Stimulated activated CD8-positive, alpha-beta memory T cell treated with anti-CD3 and anti-CD28 coated beads, Interleukin-7, amount 100 ng/mL, for 24 hours (primary cell): ENCODE measurements around the gene PPP2R5E.

Source experiments
- DNase-seq: peaks from one replicate; pipeline ENCODE4 v3.0.0-alpha.2; 2020; ENCODE audit warnings: low read depth

PPP2R5E gene

DNA sequence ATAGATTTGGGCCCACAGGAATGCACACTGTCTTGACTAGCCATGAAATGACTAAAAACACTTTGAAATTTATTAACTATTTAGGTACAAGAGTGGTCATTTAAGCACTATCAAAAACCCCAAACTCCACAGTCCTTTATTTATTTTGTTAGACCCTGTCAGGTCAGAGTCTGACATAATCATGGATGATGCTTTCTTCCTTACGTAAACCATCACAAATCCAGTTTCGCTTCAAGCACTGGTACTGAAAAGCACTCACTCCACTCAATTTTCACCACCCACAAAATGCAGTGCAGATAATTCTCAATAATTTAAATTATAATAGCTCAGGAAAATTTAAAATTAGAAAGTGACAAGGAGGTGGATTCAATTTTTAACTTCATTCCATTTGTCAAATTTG is 25.8 kb downstream of the PPP2R5E start:
- DNase-seq = no peak

DNA sequence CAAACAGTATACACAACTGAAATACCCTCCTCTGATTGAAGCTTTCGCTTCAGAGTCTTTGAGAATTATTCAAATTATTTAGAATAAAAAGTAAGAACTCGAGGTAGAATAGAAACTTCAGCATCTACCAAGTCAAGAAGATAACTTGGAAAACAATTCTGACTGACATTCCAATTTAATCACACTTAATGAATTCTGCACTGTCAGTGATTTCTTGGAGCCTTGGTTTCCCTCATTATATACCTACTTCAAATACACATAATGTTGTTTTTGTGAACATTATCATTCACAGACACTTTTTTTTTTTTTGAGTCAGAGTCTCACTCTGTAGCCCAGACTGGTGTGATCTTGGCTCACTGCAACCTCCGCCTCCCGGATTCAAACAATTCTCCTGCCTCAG is 27.9 kb downstream of the PPP2R5E start:
- DNase-seq = no peak

DNA sequence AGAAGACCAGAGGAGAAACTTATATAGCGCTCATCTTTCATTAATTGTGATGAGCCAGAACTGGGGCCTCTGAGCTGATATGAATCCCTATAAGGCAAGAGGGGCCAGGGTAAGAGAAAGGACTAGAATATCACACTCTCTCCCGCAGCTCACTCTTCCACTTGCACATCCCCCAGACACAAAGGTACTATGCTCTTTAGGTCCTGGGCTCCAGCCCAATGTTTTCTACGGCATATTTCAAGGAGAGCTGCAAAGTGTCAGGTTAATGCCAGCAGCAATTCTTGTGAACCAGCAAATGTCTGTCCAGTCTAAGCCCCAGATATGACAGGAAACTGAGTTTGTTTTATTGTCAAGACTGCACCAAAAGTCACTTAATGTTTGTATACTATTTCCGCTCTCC is 29.4 kb downstream of the PPP2R5E start:
- no peak for DNase-seq

DNA sequence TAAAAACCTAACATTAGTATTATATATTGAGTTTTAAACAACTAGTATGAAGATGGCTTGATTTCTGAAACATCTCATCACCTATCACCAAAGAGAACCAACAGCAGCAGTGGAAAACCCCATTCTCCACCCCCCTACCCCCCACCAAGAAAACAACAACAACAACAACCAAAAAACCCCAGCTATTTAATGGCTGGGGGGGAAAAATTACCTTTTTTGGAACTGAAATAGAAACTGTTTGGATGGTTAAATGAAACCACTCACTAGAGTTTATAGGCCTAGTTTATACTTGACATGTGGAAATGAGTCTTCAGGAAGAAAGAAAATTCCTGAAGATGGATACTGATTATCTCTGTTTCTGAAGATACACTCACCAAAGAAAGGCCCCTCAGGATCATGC is 30.3 kb downstream of the PPP2R5E start:
- no peak for DNase-seq

DNA sequence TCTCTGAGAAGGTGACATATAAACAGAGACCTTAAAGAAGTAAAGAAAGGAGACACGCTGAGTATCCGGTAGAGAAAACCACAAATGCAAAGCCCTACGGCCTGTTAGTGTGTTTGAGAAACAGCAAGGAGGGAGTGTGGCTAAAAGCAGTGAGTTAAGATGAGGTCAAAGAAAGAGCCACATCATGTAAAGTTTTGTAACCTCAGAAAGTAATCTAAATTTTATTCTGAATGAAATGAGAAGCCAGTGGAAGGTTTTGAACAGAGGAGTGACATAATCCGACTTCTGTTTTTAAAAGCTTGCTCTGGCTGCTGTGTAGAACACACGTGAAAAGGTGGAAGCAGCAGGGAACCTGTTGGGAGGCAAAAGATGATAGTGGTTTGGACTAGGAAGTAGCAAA is 32.6 kb downstream of the PPP2R5E start:
- DNase-seq = no peak

DNA sequence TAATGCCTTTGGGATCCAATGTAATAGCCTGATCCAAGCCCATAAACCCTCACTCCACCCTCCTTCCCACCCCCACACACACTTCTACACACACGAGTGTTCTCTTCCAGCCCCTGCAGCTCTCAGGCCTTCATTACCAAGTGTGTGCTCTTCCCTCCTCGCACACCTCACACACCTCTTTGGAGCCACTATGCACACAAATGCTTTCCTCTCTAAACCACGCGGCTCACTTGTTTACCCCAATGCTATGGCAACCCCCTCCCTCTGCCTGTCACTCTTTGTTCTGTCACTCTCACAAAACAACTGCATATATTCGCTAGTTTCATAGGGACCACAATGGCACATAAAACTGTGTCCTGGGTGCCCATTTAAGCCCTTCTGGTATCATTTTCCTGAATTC is 35.1 kb downstream of the PPP2R5E start:
- DNase-seq = no peak

DNA sequence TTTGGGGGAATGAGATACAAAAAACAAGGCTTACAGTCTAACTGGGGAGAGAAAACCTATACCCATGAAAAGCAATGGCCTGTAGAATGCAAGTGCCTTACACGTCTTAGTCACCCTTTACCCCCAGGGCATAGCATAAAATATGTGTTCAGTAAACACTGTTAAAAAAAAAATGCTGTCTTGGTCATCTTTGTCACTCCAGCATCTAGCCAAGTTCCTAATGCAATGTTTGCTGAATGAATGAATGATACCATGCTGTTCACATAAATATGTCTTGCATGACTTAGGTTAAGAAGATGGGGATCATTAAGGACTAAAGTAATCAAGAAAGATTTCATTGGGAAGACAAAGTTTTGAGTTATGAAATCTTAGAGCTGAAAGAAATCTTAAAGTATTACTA is 38.5 kb downstream of the PPP2R5E start:
- no peak for DNase-seq

DNA sequence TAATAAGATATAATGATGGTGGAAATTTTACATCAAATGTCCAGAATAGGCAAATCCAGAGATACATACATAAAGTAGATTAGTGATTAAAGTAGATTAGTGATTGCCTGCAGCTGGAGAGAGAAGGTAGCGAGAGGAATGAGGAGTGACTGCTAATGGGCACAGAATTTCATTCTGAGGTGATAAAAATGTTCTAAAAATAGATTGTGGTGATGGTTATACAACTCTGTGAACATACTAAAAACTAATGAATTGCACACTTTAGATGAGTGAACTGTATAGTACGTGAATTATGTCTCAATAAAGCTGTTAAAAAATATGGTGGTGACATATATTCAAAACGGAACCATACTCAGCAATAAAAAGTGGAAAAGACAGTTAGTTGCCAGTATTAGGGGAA is 41.7 kb downstream of the PPP2R5E start:
- DNase-seq = no peak

DNA sequence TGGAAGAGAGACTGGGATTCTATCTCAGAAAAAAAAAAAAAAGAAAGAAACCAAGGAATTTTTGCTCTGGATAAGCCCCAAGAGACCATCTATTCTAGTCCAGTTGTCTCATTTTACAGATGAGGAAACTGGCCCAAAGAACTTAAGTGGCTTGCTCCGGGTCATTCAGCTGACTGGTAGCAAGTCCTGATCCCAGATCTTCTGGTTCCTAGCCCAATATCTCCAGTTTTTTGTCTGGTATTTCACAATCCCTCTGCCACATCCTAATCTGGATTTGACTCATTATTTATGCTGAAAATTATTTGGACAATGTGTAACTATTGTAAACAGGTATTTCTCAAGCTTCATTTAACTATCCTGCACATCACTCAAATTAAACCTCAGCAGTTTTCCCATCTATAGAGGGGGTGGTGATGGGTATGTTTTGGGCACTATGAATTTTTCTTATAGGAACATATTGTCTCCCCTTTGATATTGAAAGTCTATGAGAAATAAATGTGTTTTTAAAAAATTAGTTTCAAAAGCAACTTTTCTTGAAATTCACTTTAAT is 43.4 kb downstream of the PPP2R5E start:
- no peak for DNase-seq

DNA sequence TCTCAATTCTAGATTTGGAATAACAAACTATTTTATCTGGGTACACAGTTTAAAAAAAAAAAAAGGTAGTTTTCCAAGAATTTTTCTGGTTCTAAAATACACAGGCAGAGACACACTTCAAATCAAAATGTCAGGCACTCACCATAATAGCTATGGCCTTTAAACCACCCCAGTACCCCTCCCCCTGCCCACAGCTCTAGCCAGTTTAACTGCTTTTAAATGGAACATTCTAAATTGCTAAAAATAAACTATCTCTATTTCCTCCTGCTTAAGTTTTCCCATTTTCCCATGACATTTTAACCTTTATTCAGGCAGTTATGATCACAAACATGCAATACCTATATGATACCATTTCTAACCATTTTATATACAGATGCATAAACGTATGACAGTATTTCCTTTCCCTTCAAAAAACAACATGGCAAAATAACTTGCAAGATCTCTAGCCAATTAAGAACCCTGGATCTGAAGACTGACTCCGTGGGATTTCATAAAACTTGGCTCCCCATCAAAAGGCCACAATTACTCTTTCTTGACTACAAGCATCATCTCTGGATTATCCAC is 46.3 kb downstream of the PPP2R5E start:
- no peak for DNase-seq

DNA sequence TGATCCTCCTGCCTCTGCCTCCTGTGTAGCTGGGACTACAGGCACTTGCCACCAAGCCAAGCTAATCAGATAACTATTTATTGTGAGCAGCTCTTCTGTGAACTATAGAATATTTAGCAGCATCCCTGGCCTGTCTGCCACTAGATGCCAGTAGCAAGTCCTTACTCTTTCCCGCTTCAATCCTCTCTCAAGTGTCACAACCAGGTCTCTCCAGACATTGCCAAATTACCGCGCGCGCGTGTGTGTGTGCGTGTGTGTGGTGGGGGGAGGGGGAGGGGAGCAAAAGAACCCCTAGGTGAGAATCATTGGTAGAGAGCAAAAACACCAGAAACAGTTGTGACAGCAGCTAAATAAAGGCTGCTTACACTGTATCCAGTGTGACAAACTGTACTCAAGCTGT is 49.9 kb downstream of the PPP2R5E start:
- DNase-seq = no peak

DNA sequence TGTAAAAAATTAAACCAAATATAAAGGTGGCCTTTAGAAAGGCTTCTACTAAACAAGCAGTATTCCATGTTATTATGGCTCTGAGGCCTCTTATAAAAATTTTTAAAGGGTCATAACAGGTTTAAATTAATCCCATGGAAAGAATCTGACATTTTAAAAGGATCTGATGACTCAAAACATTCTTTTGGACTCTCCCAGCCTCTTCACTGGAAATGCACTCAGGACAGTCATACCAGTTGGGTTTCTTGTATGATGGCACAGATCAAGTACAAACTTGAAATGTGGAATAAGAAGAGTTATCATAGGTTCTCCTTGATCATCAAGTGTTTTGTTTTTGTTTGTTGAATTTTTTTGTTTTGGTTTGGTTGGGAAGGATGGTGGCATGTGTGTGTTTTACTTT is 50.8 kb downstream of the PPP2R5E start:
- DNase-seq = no peak

DNA sequence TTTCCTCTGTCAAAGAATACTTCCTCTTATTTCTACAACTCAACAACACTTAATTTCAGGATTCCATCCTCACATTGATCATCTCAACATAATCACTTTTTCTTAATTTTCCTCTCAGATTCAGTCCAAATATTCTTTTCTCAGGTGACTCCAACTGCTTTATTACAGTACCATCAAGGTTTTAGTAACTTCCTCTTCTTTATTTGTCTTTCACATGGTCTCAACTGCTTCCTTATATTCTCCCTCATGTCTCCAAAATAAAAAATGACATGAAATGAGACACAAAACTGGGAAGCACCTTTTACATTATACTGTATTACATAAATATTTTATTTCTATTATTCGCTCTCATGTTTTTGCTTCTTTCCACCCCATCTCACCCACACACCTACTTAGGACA is 55.5 kb downstream of the PPP2R5E start:
- no peak for DNase-seq

DNA sequence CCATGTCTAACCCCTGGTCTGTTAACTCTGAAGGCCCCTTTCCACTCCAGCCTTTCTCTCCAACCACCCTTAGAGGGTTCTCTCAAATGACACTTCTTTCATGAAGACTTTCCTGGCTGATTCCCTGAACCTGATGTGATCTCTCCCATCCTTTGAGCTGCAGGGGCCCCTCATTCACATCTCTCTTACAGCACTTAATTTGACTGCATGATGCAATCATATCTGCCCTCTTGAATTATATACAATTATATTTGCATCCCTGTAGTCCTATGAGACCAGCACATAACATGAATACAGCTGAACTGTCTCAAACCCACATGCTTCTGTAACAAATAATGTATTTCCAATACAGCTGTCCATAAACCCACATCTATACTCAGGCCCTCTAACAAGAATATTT is 56.4 kb downstream of the PPP2R5E start:
- DNase-seq = no peak

DNA sequence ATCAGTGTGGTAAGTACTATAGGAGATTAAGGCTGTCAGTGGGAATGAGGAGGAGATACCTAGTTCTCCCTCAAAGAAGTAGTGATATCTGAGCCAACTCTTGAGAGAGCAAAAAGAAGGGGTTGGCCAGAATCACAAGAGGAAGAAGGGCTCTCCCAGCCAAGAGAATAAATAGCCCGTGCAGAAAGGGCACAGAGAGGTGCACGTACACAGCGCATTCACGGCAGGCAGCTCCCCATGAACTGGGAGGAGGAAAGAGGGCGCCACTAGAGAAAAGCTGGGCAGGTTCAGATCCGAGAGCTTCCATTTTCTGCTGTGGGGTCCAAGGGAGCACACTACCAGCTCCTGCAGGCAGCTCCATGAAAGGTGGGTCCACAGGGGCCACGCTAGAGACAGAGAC is 59.9 kb downstream of the PPP2R5E start:
- no peak for DNase-seq

DNA sequence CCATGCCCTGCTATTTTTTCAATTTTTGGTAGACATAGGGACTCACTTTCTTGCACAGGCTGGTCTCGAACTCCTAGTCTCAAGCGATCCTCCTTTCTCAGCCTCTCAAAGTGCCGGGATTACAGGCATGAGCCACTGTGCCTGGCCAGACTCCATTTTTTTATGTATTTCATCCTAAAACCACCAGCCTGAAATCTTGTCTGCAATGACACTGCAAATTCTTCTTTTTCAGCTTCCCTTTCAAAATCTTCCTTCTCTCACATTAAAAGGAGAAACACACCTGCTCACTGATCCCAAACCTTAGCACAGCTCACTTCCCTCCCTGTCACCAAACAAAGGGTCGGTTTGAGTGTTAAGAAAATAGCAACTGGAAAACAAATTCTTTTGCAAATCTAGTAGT is 62.6 kb downstream of the PPP2R5E start:
- no peak for DNase-seq

DNA sequence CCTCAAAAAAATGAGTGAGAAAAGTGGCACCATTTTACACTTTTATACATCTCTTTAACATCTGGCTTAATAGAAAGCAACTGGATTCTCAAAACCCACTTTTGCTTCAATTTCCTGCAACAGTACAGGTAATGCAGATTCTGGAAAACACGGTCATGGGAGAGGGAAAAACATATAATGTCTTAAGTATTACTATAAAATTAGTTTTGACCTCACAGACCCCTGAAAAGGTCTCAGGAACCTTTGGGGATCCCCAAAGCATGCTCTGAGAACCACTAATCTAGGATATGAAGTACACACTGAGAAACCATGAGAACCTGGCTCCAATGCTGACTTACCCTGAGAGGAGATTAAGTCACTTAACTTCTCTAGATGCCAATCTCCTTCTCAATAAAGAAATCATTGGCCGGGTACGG is 64.7 kb downstream of the PPP2R5E start:
- DNase-seq = no peak

DNA sequence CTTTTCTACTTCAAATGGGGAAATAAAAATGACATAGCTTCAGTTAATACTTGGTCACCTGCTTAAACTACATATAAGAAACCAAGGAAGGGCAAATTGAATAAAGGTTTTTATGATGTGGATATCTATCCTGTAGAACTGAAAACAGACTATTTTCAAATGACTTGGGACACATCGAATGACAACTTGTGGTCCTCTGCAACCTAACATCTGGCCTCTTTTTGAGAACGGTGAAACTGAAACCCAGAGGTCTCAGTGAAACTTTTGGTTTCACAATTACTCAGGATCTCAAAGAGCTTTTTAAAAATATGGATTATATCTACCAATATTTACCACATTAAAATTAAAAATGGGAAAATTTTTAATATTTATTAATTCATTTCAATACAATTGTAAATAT is 65.2 kb downstream of the PPP2R5E start:
- DNase-seq = no peak

DNA sequence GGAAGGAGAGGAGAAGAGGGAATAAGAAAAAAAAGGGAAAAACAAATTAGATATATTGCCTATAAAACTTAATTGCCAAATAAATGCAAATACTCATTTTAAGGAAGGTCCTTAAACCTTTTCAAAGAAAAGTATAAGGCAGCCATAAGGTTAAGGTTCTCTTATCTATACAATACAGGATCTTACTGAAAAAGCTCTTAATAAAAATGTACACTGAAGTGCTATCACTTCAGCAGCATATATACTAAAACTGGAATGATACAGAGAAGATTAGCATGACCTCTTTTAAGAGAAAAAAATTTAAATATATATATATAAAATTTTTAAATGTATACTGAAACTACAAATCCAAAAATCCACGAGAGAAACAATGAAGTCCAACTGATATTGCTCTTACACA is 65.6 kb downstream of the PPP2R5E start:
- no peak for DNase-seq

DNA sequence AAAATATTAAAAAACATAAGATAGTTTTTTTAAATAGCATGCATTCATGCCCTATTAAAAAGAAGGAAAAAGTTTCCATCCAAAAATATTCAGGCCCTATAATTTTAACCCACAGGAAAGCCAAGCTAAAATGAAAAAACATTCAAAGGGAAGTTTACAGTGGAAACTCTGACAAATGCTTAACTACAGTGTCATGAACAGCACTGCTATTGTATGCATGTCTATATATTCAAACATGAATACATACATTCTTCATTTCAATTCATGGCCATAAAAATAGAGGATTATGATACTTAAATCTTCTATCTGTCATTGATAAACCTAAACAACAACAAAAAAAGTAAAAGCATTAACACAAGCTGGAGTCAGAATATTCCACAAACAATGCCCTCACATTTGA is 67.4 kb downstream of the PPP2R5E start:
- DNase-seq = no peak

DNA sequence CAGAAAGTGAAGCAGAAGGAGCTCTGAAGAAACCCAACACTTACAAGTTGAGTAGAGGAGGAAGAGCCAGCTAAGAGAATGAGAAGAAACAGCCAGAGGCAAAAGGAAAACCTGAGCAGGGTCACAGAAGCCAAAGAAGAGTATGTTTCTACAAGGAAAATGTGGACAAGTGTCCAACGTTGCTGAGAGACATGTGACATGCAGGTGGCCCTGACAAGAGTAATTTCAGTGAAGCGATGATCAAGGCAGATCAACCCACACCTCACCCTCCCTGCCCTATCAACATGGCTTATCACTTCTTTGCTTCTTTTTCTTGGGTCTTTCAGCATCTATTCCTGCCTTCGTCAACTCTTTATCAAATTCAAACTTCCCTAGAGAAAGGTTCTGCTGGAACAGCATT is 68.3 kb downstream of the PPP2R5E start:
- no peak for DNase-seq

DNA sequence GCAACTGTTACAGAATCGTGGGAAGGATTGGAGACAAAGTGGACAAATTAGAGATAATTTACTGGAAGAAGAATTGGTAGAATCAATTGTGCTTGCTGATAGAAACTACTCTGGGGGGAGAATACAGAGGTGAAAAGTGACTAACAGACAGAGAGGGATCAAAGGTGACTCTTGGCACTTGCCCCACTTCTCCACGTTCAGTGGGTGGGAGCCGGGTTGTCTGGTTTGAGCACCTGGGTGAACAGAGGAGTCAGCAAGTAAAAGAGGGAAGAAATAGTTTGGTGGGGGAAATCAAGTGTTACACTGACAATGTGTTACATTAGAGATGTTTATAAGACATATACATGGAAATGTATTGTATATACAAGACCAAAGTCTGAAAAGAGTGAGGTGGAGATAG is 69.1 kb downstream of the PPP2R5E start:
- no peak for DNase-seq

DNA sequence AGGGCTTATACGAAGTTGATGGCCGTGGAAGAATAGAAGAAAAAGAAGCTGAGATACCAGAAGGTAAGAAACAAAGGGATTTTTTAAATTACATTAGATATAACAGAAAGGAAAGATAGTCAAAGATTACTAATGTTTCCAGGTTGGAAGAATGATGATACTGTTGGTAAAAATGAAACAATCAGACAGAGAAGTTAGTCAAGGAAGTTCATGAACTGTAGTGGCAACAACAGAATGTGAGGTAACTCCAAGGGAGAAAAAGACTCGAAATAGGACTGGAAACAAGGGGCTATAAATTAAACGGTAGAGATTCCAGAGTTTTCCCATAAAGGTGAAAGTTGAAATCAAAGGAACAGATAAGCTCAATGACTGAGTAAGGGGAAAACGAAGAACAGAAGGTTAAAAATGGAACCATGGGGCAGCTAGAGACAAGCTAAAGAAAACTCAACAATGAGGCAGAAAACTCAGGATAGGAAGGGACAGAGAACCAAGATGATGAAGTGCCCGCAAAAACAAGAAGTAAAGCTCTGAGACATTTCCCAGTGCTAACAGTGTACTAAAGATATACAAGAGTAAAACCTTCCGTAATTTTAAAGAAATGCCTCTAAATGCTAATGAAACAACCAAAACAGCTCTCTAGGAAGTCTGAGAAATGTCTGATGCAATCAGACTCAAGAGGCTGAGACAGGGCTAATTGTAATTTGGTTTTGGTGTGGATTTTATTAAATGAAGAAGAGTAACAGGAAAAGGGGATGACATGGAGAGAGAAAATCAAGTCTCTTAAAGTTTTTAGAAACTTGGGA is 70.0 kb downstream of the PPP2R5E start:
- no peak for DNase-seq
